ENCODE measurements around the gene MIDN. TPM values are rescaled to one million over a fixed set of nuclear protein-coding genes. Genes with fewer than 3 reads are reported as not detected.
"Not testable (repeated sequence)": the region's sequence is repeated elsewhere in the genome, so short reads cannot be mapped to it uniquely, and the experiment has no call there.

The MIDN gene
- total RNA-seq, 2 experiments from 2014 or later, result 45.3 to 50.0 TPM

DNA sequence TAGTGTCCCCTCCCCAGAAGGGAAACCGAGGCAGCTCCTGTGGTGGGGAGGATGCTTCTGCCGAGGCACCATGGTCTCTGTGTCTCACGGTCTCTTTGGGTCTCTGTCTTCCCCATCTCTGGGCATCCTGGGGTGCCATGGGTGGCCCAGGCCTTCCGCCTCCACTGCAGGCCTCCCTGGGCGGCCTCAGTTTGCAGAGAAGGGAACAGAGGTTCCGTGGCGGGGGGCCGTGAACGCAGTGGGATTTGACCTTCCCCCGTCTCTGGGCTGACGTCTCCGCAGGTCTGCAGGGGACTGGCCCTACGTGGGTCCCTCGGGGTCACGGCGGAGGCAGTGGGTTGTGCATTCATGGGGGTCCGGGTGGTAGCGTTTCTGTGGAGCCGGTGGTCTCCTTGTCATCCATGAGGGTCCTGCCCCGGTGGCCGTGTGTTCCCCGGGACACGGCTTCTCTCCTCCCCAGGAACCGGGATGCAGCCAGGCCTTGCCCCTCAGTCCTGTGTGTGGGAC is 41.9 kb downstream of the MIDN start:
- ChIA-PET POLR2A (no interaction called here), CTCF (interaction anchor here (2.1 kb wide), 1 partner anchor 11 kb away, joined by 8 read pairs; no protein-coding TSS in a partner anchor)

DNA sequence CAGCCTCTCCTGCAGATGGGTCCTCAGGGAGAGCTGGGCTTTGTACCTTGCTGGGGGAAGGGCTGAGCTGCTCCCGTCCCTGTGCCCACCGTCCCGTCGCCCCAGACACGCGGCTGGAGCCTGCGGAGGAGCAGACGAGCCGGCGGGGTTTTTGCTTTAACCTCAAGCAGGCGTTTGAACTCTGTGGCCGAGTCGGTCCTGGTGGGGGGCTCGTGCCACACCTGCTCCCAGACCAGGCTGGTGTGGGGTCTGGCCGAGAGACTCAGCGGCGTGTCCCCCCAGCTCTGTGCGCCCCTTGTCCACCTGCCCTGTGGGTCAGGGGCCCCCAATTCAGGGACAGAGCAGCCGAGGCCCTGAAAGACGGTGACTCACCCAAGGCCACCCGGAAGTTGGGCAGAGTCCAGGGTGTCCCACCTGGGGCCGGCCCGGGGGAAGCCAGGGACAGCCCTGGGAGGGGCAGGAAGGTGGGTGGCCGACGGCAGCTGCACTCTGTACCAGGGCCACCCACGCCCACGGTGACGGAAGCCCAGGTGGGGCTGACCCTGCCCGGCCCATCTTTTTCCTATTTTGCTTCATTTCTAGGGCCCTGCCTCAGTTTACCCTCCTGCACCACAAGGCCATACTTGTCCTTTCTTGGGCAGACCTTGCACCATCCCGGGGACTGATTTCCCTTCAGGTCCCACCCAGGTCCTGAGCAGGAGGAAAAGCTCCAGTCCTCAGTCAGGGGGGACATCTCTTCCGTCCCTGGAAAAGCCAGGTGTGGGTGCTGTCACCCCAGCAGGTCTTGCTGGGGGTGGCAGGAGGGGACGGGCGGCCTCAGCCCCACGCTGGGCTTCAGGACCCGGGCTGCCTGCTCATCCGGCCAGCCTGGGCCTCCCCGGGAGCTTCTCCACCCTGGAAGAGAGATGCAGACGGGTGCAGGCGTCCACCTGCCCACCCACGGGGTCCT is 42.6 kb downstream of the MIDN start:
- CTCF ChIA-PET, result interaction anchor here (2.1 kb wide), 1 partner anchor 12 kb away, joined by 8 read pairs; no protein-coding TSS in a partner anchor
- POLR2A ChIA-PET, result no interaction called here

- ChIA-PET POLR2A (no interaction called here), CTCF (interaction anchor here (2.1 kb wide), 1 partner anchor 12 kb away, joined by 8 read pairs; no protein-coding TSS in a partner anchor)
These were observed 43.5 kb downstream of the MIDN start for GRCh38 chr19:1291761-1292418.

DNA sequence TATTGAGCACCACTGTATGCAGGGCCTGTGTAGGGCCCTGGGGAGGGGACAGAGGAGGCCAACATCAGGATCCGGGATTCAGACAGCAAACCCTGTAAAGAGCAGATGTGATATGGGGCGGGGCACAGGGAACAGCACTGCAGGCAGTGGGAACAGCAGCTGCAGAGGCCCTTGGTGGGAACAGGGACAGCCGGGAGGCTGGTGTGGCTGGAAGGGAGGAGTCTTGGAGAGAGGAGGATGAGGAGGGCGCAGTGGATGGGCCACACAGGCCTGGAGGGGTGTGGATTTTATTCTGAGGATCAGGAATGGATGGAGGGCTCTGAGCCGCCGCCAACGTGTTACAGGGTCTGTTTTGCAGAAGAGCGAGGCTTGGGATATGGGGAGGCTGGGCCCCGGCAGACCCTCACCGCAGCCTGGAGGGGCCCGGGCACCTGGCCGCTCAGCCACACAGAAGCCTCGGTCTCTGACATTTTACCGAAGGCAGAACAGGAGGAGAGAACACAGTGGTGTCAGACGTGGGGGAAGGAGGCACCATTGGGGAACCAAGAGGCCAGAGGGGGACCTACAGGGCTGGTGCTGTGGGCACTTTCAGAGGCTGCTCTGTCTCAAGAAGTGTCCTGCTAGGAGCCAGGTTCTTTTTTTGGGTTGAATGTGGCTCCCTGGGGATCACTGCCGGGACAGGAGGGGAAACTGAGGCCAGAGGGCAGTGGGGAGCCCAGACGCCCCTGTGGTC is 44.2 kb downstream of the MIDN start:
- CTCF ChIA-PET, result no interaction called here
- POLR2A ChIA-PET, result interaction anchor here (0.6 kb wide), 1 partner anchor 41 kb away, joined by 4 read pairs; no protein-coding TSS in a partner anchor

DNA sequence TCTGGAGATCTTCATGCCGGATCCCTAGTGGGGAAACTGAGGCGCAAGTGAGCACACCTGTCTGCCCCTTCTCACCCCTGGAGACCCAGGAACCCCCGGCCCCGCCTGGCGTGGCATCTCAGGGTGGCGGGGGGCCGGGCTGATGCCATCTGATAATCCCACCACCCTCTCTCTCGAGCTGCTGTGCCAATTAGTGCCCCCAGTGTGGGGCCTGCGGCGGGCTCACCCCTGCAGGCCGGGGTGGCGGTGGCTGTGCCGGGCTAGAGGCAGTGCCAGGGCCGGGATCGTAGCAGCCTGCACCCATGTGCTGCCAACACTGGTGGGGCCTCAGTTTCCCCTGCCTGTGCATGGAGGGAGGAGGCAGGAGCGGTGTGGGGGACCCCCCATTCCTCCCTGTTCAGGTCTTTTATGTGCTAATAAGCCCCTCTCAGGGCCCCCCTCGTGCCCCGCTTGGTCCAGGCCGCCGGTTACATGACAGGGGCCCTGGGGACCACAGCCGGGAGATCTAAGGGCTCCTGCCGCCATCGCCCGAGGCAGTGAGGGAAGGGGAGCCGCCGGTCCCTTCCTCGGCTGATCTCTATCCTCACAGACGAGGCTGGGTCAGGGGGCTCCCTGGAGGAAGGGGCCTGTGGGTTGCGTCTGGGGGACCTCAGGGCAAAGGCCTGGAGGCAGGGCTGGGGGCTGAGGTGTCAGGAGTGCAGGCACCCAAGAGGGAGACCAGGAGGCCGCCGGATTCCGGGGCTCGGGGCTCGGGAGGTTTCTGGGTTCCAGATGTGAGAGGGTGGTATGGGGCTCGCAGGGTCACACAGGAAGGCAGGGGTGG is 45.6 kb downstream of the MIDN start:
- ChIA-PET CTCF (interaction anchor here (0.9 kb wide), 1 partner anchor 14 kb away, joined by 3 read pairs; no protein-coding TSS in a partner anchor), POLR2A (no interaction called here)

- POLR2A ChIA-PET, result no interaction called here
- CTCF ChIA-PET, result interaction anchor here (0.9 kb wide), 1 partner anchor 15 kb away, joined by 3 read pairs; no protein-coding TSS in a partner anchor
These were observed 46.3 kb downstream of the MIDN start for GRCh38 chr19:1294688-1295087.

DNA sequence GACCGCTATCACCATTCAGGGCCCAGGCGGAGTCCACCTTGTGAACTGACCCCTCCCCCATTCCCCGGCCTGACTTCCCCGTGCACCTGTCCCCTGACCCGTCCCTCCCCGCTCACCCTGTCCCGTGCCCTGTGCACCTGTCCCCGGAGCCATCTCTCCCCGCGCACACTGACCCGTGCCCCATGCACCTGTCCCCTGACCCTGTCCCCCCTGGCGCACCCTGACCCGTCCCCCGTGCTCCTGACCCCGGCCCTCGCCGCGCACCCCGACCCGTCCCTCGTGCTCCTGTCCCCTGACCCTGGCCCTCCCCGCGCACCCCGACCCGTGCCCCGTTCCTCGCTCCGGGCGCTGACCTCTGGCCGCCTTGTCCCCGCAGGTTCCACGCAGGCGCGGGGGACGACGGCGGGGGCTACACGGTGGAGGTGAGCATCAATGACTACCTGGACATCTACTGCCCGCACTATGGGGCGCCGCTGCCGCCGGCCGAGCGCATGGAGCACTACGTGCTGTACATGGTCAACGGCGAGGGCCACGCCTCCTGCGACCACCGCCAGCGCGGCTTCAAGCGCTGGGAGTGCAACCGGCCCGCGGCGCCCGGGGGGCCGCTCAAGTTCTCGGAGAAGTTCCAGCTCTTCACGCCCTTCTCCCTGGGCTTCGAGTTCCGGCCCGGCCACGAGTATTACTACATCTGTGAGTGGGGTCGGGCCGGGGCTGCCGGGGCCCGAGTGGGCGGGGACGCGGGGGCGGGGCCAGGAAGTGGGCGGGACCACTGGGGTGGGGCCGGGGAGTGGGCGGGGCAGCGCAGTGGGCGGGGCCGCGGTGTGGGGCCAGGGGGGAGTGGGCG is 47.0 kb downstream of the MIDN start:
- POLR2A ChIA-PET, result no interaction called here
- CTCF ChIA-PET, result no interaction called here

GRCh38 chr19:1296078-1296477 is 47.7 kb downstream of the MIDN start:
- ChIA-PET POLR2A (no interaction called here), CTCF (no interaction called here)

DNA sequence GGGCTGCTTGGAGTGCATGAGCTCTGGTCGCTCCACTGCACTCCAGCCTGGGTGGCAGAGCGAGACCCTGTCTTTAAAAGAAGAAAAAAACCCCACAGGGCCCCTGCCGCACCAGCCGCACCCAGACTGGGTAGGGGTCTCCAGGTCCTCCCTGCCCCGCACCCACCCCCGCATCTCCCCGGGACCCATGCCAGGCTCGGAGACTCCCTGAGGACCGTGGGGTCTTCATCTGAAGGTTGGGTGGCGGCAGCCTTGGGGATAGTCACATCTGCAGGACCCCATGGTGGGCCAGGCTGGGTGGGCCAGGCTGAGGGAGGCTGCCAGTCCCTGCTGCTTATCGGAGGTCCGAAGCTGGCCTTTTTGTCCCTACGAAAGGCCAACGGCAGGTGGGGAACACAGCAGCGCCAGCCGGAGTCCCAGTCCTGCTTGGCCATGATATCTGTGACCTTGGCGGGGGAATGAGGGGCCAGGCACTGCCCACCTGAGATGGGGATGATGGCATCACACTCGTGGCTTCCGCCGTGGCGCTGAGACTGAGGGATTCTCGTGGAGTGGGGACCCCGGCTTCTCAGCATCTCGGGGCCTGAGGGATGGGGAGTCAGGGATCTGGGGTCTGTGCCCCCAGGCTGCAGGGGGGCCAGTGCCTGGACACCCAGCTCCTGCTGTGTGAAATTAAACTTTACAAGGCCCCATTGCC is 48.3 kb downstream of the MIDN start:
- ChIA-PET CTCF (no interaction called here), POLR2A (no interaction called here)

GRCh38 chr19:1298235-1298634 is 49.9 kb downstream of the MIDN start:
- POLR2A ChIA-PET, result no interaction called here
- CTCF ChIA-PET, result no interaction called here

GRCh38 chr19:1299801-1300200 is 51.4 kb downstream of the MIDN start:
- POLR2A ChIA-PET, result no interaction called here
- CTCF ChIA-PET, result no interaction called here

- ChIA-PET CTCF (no interaction called here), POLR2A (interaction anchor here (0.7 kb wide), 1 partner anchor 14 kb away, joined by 4 read pairs; no protein-coding TSS in a partner anchor)
These were observed 52.5 kb downstream of the MIDN start for GRCh38 chr19:1300744-1301490.

GRCh38 chr19:1302533-1303239 is 54.3 kb downstream of the MIDN start:
- CTCF ChIA-PET, result interaction anchor here (1.3 kb wide), 1 partner anchor 523 kb away, joined by 3 read pairs; no protein-coding TSS in a partner anchor
- POLR2A ChIA-PET, result no interaction called here

DNA sequence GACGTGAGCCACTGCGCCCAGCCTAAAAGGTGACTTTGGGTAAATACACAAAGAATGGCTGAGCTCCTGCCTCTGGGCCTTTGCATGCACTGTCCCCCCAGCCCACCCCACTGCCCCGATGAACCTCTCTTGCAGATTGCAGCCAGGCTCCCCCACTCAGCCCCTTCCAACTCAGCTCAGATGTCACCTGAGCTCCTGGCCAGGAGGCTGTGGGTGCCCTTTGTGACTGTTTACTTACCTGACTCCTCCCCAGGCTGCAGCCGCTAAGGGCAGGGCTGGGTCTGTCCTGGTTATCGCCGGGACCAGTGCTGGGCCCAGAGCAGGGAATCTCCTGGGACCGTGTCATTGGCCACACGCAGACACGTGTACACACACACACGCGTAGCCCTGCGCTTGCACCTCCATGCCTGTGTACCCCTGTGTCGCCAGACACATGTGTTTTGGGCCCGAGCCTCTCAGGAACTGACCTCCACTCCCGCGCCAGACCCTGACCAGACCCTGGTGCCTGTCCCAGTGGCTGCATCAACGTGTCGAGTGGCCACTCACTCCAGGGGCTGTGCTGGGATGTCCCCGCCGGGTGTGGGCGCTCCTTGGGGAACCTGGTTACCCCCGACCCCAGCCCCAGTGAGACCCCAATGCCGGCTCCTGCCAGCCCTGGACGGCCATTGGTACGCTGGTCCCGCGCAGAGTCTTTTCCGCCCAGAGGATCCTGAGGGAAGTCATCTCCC is 56.0 kb downstream of the MIDN start:
- CTCF ChIA-PET, result interaction anchor here (0.6 to 1.3 kb wide), 3 partner anchors 11 to 955 kb away, joined by 3 read pairs; no protein-coding TSS in a partner anchor
- POLR2A ChIA-PET, result no interaction called here

DNA sequence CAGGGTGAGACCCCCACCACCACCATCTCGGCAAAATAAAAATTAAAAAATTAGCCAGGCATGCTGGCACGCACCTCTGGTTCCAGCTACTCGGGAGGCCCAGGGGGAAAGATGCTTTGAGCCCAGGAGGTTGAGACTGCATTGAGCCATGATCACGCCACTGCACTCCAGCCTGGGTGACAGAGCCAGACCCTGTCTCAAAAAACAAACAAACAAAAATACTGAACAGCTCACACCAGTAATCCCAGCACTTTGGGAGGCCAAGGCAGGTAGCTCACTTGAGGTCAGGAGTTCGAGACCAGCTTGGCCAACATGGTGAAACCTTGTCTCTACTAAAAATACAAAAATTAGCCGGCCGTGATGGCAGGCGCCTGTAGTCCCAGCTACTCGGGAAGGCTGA is 57.0 kb downstream of the MIDN start:
- POLR2A ChIA-PET, CTCF ChIA-PET: not testable (repeated sequence)
